CD4-positive, alpha-beta T cell (primary cell): ENCODE data around the gene R3HDM1. TPM values are rescaled to one million over a fixed set of nuclear protein-coding genes. Genes with fewer than 3 reads are reported as not detected.

ENCODE experiments used
- ATAC-seq: fragments of 200-7000 bp; cut with Tn5 transposase; one replicate; pipeline ENCODE4 v1.10.0; 2022; ENCODE audit warnings: mild to moderate bottlenecking; ENCODE audit not compliant: poor library complexity
- CTCF ChIA-PET: fragments of 350-600 bp; sonication (Branson Sonifier 250); formaldehyde crosslinking; loops from one replicate; lab custom pipeline; 2021; ENCODE audit warnings: antibody characterized with exemption, inconsistent platforms; lab: Charles Lee
- POLR2A ChIA-PET: fragments of 350-600 bp; sonication (Branson Sonifier 250); formaldehyde crosslinking; loops from one replicate; lab custom pipeline; 2021; ENCODE audit warnings: antibody characterized with exemption, inconsistent platforms; lab: Charles Lee
- DNase-seq, 14 experiments: peaks; one replicate each; pipeline ENCODE4 v3.0.0-alpha.2; 2013 to 2020; ENCODE audit warnings: mixed read lengths in 2 of 14
- H3K27ac ChIP-seq, 2 donors: one replicate each; pipeline versions ENCODE4 v1.5.1 to v1.7.0; 2013; ENCODE audit warnings: low read length in 2 of 2, low read depth in 1 of 2, mild to moderate bottlenecking in 1 of 2
- H3K27me3 ChIP-seq, 2 experiments: 1 replicate in 1 of 2; 2 replicates in 1 of 2; pipeline versions ENCODE4 v1.6.1 to v1.7.0; 2013; ENCODE audit warnings: low read length in 2 of 2, control low read depth in 1 of 2, mild to moderate bottlenecking in 1 of 2, moderate library complexity in 1 of 2; ENCODE audit not compliant: insufficient read depth in 2 of 2, control insufficient read depth in 1 of 2
- H3K36me3 ChIP-seq: one replicate; pipeline ENCODE4 v1.6.1; 2013; ENCODE audit warnings: low read length, control low read depth; ENCODE audit not compliant: insufficient read depth
- H3K4me1 ChIP-seq: one replicate; pipeline ENCODE4 v1.6.1; 2013; ENCODE audit warnings: low read length, control low read depth; ENCODE audit not compliant: insufficient read depth
- H3K4me3 ChIP-seq: one replicate; pipeline ENCODE4 v1.5.1; 2013; ENCODE audit warnings: mild to moderate bottlenecking, low read length, moderate library complexity
- H3K9me3 ChIP-seq, 2 experiments: 1 replicate in 1 of 2; 2 replicates in 1 of 2; pipeline versions ENCODE4 v1.6.1 to v1.7.0; 2013; ENCODE audit warnings: low read length in 2 of 2, mild to moderate bottlenecking in 2 of 2, control low read depth in 1 of 2, moderate library complexity in 1 of 2; ENCODE audit not compliant: control insufficient read depth in 1 of 2, insufficient read depth in 1 of 2
- H3K27ac Mint-ChIP-seq: one replicate; pipeline ENCODE4 v1.8.0; 2020; ENCODE audit warnings: mixed read lengths
- H3K27me3 Mint-ChIP-seq: one replicate; pipeline ENCODE4 v1.8.0; 2021; ENCODE audit warnings: mixed read lengths
- H3K36me3 Mint-ChIP-seq: one replicate; pipeline ENCODE4 v1.8.0; 2021; ENCODE audit warnings: low read depth, mixed read lengths
- H3K4me1 Mint-ChIP-seq: one replicate; pipeline ENCODE4 v1.8.0; 2021; ENCODE audit warnings: low read depth, mixed read lengths
- H3K4me3 Mint-ChIP-seq: one replicate; pipeline ENCODE4 v1.8.0; 2020; ENCODE audit warnings: mild to moderate bottlenecking, mixed read lengths
- H3K9me3 Mint-ChIP-seq: one replicate; pipeline ENCODE4 v1.8.0; 2020; ENCODE audit warnings: mixed read lengths
- intact Hi-C, 2 experiments: fragments of 100-400 bp; cut with DNase I in 1 of 2; cut with micrococcal nuclease in 1 of 2; formaldehyde crosslinking; loops; one replicate each; pipeline versions ENCODE4 v1.15.1 to v1.9.0; 2023 to 2025; cut with DNase I, micrococcal nuclease
- total RNA-seq, 174 experiments: library from RNA in 2 of 174; stranded (reverse) in 2 of 174; gene quantifications; one replicate each; pipeline ENCODE4 v1.2.3 and lab custom pipeline; 2021 to 2026
- TF ChIP-seq, protein P1 (sequence below): fragments of 200-600 bp; IDR thresholded peaks from one replicate; pipeline ENCODE4 v1.8.0; 2022; ENCODE audit warnings: antibody characterized with exemption, mild to moderate bottlenecking

The R3HDM1 gene
- total RNA-seq, 2 experiments from 2014 or later: 39.7 to 41.4 TPM

DNA sequence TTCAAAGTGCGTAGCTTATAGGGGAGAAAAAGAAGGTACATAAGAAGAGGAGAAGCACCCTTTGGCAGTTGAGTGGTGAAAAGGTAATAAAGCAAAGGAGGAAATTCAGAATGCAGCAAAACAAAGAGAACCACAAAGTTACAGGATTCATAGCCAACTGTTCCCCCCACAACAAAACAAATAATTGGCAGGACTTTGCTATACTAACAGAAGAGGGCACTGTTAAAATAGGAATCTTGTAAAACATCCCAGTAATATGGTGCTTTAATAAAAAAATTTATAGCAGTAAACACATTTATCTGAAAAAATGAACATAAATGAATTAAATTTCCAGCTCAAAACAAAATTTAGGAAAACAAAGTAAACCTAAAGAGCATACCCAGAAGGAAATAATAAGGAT is 42.3 kb downstream of the R3HDM1 start:
- ATAC-seq: no peak
- Mint-ChIP-seq H3K27me3 (no peaks in the 10 kb centered on the region), H3K27ac (no peak overlapping the region), H3K36me3 (peaks cover 9% of the 10 kb centered on the region), H3K9me3 (no peaks in the 10 kb centered on the region), H3K4me3 (no peak overlapping the region), H3K4me1 (no peaks in the 10 kb centered on the region)
- no peak for DNase-seq
- no peaks in the 10 kb centered on the region for H3K4me1 ChIP-seq
- H3K4me3 ChIP-seq: no peak overlapping the region
- no peaks in the 10 kb centered on the region for H3K36me3 ChIP-seq
- H3K27ac ChIP-seq: no peak overlapping the region
- no peaks in the 10 kb centered on the region for H3K9me3 ChIP-seq
- intact Hi-C loops: no loop called here
- TF ChIP-seq, protein P1, sequence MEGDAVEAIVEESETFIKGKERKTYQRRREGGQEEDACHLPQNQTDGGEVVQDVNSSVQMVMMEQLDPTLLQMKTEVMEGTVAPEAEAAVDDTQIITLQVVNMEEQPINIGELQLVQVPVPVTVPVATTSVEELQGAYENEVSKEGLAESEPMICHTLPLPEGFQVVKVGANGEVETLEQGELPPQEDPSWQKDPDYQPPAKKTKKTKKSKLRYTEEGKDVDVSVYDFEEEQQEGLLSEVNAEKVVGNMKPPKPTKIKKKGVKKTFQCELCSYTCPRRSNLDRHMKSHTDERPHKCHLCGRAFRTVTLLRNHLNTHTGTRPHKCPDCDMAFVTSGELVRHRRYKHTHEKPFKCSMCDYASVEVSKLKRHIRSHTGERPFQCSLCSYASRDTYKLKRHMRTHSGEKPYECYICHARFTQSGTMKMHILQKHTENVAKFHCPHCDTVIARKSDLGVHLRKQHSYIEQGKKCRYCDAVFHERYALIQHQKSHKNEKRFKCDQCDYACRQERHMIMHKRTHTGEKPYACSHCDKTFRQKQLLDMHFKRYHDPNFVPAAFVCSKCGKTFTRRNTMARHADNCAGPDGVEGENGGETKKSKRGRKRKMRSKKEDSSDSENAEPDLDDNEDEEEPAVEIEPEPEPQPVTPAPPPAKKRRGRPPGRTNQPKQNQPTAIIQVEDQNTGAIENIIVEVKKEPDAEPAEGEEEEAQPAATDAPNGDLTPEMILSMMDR: no peak
- ChIA-PET CTCF (interaction anchor here (1.2 kb wide), 1 partner anchor 17 kb away, joined by 3 read pairs; no protein-coding TSS in a partner anchor), POLR2A (no interaction called here)
- H3K27me3 ChIP-seq: no peaks in the 10 kb centered on the region

DNA sequence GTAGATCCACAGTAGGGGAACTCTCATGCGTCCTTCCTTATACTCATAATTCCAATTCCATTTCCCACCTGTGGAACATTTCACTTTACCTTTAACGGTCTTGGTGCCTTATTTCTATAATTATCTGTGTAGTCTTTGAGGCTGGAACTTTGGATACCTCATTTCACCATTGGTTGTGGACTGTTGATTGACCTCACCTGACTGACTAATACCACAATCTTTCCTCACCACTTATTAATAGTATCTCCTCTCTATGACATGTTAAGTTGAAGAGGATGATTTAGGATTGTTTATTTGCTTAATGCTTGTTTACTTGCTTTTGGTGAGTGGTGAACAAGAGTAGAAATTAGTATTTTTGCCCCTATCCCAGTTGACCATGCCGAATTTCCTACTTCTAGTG is 50.0 kb downstream of the R3HDM1 start:
- Histone ChIP-seq H3K27ac (no peak overlapping the region), H3K4me3 (no peak overlapping the region), H3K9me3 (no peaks in the 10 kb centered on the region), H3K4me1 (no peaks in the 10 kb centered on the region), H3K27me3 (no peaks in the 10 kb centered on the region), H3K36me3 (no peaks in the 10 kb centered on the region)
- DNase-seq (no peak), ATAC-seq (no peak)
- H3K9me3 Mint-ChIP-seq: no peaks in the 10 kb centered on the region
- intact Hi-C loops: no loop called here
- no peaks in the 10 kb centered on the region for H3K27me3 Mint-ChIP-seq
- no peaks in the 10 kb centered on the region for H3K36me3 Mint-ChIP-seq
- ChIA-PET CTCF (no interaction called here), POLR2A (interaction anchor here (1.2 kb wide), 1 partner anchor 9 kb away, joined by 4 read pairs; no protein-coding TSS in a partner anchor)
- H3K4me1 Mint-ChIP-seq: peaks cover 36% of the 10 kb centered on the region
- TF ChIP-seq, protein P1: no peak
- H3K27ac Mint-ChIP-seq: no peak overlapping the region
- H3K4me3 Mint-ChIP-seq: no peak overlapping the region

DNA sequence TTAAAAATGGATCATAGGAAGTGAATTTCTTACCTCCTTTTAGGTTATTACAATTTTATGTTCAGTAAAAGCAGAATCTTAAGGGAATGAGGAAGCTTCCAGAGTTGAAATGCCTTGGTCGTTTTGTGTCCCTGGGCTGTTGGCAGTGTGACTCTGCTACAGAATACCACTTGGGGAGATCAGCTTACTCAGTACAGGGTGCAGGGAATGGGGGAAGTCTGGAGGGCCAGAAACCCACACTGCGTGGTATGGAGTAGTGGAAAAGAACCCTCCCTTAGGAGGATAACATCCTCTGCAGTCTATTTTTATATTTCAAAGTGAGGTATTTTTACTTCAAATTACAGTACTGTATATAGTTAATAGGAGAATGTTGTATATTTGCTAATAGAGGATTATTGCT is 51.1 kb downstream of the R3HDM1 start:
- no peak overlapping the region for H3K4me3 ChIP-seq
- H3K9me3 ChIP-seq: no peaks in the 10 kb centered on the region
- Mint-ChIP-seq H3K36me3 (no peaks in the 10 kb centered on the region), H3K4me1 (peaks cover 47% of the 10 kb centered on the region), H3K4me3 (no peak overlapping the region), H3K27me3 (no peaks in the 10 kb centered on the region), H3K27ac (no peak overlapping the region), H3K9me3 (no peaks in the 10 kb centered on the region)
- intact Hi-C loops: no loop called here
- TF ChIP-seq, protein P1: no peak
- ATAC-seq (no peak), DNase-seq (no peak)
- H3K27me3 ChIP-seq: no peaks in the 10 kb centered on the region
- H3K27ac ChIP-seq: no peak overlapping the region
- ChIA-PET POLR2A (no interaction called here), CTCF (no interaction called here)
- H3K36me3 ChIP-seq: no peaks in the 10 kb centered on the region
- no peaks in the 10 kb centered on the region for H3K4me1 ChIP-seq
